GM19238 (cell line): ENCODE data around the gene CLTCL1.

Source experiments
- DNase-seq: peaks from one replicate; pipeline ENCODE4 v3.0.0; 2011; ENCODE audit warnings: low spot score; ENCODE audit not compliant: insufficient read length

The CLTCL1 gene

DNA sequence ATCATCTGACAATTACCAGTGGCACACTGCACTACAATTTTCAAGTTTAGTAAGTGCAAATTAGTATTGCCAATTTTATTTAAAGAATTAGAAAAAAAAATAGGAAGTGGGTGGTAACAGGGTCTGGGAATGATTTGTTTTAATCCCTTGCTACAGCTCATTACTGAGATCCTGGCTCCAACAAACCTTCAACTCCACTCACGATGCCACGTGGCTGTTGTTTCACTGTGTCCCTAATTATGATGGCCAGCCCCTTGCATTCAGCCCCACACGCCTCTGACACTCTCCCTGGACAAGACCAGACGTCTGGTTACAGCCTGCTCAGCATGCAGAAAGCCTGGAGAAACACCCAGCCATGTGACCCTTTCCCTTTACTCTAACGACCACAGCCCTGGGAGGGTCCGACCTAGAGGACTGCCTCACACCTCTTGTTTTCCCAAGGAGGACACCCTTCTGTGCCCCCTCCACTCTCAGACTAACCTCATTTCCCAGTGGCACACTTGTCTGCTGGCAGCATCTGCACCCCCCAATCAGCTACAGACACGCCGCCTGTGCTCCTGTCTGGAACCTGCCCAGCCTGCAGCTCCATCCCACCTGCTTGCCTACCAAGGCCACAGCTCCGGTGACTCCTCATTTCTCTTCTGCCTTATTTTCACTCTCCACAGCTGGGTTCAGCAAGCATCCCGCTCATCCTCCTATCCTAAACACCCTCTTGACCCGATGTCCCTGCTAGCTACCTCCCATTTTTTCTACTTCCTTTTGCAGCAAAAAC is 94.5 kb downstream of the CLTCL1 start:
- DNase-seq = no peak

DNA sequence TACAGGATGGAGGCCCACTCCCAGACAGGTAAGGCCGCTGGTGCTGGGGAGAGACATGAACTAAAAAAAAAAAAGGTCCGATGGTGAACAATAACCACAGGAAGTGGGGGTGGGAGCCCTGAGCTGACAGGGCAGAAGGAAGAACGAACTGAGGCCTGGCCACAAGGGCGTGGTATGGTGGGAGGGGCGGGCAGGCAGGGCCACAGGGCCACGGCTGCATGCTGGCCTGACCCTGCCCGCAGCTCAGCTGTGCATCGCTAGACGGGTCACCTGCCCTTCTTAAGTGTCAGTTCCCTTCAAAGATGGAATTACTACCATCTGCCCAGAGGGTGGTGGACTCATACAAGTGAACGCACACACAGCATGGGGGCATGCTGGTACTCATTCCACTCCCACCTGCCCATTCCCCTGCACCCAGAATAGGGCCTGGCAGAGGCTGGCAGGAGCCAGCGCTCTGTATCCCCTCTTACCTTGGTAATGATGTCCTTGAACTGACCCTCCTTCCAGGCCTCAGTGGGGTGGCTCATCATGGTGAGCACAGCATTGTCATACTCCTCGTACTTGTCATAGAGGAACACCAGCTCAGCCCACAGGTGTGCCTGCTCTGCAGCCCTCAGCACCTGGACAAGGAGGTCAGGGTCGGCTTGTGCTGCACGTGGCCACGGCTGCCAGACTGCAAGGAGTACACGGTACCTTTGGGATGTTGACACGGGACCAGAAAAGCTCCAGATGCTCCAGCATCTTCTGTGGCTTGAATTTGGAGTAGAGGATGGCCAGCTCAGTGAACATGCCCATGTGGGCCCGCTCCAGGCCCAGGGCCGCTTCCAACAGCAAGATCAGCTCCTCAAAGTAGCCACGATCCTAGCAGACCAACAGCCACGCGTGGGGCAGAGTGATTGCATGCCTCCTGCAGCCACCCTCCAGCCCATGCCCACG is 95.5 kb downstream of the CLTCL1 start:
- no peak for DNase-seq

DNA sequence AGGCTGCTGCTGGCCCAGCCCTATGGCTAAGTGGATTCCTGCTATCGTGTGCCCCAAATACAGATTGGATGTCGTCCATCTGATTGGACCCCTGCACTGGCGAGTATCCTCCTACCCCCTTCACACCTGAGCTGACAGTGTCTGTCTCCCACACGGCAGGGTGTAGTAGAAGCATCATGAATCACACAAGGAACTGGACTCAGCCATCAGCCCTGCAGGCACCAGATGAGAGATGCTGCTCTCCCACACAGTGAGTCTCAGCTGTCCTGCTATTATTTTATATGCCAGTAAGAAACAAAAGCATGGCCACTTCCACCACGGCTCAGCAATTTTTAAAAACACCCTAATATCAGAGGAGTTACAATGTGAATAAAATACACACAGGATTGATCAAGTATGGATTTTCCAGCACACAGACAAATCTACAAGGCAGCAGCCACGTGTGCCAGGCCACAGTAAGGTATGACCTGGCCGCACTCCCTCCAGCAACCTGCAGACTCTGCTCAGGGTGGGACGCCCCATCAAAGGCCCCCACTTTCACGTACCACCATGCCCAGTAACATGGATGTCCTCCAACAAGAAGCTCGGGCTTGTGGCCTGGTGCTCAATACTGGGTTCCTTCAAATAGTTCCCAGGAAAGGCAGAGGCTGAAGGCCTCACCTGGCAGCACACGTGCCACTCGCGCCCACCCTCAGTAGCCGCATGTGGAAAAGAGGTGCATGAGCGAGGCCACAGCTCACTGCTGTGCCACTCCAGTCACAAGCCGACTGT is 96.6 kb downstream of the CLTCL1 start:
- DNase-seq = no peak

DNA sequence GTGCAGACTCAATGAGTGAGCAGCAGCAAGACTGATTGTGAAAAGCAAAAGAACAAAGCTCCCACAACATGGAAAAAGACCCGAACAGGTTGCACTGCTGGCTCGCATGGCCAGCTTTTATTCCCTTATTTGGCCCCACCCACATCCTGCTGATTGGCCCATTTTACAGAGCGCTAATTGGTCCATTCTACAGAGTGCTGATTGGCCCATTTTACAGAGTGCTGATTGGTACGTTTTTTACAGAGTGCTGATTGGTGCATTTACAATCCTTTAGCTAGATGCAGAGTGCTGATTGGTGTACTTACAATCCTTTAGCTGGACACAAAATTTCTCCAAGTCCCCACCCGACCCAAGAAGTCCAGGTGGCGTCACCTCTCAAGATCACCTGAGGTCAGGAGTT is 97.6 kb downstream of the CLTCL1 start:
- no peak for DNase-seq

DNA sequence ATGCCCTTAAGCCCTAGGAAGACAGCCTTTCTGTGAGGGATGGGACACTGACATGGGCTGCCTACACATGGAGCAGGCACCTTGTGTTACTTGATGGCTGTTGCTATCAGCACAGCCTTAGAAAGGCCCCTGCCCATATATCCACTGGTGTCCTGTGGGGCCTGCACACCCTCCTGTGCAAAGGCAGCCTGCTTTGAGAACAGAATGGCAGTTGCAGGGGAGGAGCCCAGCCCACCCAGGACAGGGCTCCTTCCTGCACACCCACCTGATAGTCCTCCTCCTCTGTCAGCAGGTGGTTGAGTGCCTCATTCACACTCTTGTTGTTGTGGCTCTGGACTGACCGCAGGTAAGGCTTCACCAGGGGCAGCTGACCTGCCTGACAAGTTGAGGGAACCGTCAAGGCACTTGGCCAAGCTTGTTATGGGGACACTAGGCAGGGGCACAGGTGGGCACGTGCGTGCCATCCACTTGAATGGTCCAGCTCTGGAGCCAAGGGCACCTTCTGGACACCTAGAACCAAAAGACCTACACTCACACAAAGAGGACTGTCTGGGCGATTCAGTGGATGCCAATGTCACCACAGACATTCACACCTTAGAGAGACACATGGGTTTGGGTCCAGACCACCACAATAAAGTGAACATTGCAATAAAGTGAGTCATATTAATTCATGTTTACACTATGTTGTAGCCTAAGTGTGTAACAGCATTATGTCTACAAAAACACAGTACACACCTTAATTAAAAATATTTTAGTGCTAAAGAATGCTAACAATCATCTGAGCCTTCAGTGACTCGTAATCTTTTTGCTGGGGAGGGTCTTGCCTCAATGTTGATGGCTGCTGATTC is 103.6 kb downstream of the CLTCL1 start:
- no peak for DNase-seq

DNA sequence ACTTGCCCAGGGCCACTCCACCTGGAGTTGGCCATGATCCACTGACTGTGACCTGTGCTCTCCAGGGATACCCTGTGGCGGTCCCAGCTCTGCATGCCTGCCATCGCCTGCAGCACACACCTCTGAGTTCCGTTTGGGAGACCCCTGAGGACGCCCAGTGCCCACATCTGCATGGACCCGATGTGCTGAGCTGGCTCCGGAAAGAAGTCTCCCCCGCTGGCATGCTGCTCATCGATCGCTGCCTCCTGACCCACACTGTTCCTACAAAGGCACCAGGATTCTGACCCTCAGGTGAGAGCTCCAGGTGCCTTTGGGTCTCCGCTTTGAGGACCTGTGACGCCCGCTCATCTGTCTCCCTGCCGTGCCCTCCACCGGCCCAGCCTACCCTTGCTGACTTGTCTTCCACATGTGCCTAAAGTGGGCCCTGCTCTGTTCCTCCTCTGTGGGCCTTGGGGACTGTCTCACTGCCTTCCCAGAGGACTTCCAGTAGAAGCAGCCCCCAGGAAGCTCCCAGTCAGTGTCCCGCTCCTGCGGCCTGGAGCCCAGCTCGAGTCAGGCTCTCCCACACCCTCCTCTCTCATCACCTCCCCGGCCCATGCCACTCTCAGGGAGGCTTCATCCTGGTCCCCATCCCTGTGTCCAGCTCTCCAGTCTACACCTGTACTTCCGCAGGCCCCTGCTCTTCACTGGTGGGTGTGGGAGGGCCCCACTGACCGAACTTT is 107.1 kb downstream of the CLTCL1 start:
- DNase-seq = no peak

DNA sequence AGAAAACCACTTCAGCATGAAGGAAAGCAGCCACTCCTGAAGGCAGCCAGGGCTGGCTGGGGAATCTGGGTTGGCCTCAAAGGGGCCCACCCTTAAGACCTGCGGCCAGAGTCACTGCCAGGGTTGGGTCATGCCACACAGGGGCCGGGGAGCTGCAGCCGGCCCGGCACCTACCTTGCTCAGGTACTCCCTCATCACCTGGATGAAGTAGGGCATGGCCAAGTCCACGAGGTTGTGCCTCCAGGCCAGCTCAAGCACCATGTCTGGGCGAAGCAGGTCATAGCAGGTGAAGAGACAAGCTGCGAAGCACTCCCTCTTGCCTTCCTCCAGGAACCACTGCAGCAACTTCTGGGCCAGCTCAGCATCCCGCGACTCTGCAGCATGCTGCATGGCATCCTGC is 108.3 kb downstream of the CLTCL1 start:
- no peak for DNase-seq

DNA sequence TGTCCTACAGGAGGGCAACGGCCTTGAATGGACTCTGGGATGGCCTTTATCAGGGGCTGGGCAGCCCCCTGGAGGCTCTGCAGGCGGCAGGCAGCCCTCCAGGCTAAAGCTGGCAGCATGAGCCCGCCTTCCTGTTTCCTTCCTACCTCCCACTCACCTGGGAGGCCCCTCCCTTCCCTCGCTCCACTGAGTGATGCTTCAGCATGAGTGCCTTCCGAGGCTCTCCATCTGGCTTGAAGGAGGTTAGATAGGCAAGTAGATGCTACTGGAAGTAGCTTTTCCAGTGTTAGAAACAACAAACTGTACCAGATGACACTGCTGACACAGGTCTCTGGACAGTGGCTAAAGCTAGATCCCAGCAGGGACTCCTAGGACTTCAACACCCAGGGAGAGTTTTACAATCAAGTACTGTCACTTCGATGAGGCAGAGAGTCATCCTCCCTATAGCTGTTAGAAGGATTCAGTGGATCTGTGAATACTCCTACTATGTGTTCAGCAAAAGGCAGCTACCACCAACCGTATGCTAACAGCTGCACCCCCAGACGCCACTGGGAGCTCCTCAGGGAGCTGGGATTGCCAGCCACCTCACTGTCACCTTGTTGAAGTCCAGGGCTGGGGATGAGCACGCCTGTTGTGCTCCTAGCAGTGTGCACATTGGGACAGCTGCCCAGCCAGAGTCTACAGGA is 108.9 kb downstream of the CLTCL1 start:
- no peak for DNase-seq

DNA sequence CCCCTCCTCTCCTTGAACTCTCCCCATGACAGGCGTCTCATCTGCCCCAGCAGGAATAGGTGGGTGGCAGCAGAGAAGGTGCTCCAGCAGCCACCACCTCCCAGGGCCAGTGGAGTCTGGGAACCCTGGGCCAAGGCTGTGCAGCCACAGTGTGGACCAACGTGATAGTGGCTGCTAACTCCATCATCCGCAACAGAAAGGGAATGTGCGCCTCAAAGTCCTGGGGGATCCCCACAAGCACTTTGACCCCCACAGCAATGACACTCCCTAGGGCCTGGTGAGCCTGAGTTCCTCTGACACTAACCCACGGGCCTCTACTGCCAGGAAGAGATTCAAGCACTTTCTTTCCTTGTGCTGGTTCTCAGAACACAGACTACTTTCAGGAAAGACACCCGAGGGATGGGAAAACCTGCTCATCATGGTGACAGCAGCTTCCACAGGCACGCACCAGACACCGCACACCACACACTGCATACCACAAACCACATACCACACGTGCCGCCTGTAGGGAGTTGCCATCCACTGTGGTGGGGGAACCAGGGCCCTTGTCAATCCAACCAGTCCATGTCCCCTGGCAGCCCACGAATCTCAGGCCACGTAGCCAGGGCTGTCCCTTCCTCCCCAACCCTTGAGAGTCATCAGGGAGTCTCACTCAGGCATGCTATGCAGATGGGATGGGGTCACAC is 109.6 kb downstream of the CLTCL1 start:
- no peak for DNase-seq

DNA sequence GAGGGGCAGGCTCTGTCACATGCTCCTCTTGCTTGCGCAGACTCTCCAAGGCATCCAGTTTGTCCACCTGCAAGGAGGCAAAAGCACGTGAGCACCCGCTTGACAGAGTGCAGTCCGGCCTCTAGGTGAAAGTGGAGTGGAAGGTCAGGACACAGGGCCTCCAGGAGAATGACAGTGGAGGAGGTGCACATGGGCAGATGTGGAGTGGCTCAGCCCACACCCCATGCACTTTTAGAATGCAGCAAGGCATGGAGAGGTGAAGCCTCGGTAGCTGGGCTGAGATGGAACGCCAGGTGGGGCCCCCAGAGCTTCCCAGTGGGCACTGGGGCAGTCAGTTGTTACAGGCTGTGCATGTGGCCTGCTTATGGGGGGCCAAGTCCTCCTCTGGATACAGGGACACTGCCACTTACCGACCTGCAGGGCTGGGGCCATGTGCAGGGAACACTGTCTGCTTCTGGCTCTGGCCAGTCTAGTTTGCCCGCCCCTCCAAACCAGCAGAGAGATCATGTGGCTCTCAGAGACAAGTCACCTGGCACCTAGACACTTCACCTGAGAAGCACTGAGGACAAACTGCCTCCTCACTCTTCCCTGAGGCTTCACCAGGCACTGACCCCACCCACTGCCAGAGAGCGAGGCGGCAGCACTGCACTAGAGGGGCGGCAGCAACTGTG is 110.6 kb downstream of the CLTCL1 start:
- no peak for DNase-seq

DNA sequence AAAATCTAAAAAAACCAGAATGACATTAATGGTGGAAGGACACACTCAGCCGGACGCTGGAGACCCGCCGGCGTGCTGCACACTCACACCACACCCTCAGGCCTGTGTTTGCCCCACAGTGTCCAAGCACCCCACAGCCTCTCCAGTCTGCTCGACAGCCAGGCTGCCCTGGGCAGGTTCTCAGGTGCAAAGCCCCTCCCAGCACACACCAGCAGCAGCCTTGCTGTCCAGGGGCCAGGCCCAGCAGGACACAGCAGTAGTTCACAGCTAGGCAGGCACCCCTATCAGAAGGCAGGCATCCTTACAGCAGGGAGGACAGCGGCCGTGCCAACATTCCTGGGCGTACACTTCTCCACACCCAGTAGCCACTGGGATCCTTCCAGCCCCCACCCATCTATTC is 111.3 kb downstream of the CLTCL1 start:
- no peak for DNase-seq

DNA sequence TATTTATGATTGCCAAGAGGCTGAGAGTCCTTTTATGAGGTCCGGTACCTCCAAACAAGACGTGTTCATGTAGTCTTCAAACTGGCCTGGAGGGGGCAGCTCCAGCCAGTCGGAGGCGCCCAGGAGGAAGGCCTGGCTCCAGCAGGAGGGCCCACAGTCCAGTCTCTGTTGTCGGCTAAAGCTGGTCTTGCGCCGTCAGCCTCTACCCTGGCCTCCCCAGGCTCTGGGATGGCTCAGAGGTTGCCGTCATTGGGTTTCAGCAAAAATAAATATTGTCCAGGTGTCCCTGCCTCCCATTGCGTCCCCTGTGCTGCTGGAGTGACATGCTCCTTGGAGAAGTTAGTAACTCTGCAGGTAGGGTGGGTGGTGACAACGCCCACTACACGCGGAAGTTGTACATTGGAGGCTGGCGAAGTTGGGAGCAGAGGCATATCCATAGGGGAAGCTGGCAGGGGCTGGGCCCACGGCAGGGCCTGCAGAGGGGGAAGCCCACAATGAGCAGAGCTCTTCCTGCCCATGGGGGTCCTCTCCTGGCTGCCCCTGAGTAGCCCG is 111.9 kb downstream of the CLTCL1 start:
- DNase-seq = peak; percentile 72

DNA sequence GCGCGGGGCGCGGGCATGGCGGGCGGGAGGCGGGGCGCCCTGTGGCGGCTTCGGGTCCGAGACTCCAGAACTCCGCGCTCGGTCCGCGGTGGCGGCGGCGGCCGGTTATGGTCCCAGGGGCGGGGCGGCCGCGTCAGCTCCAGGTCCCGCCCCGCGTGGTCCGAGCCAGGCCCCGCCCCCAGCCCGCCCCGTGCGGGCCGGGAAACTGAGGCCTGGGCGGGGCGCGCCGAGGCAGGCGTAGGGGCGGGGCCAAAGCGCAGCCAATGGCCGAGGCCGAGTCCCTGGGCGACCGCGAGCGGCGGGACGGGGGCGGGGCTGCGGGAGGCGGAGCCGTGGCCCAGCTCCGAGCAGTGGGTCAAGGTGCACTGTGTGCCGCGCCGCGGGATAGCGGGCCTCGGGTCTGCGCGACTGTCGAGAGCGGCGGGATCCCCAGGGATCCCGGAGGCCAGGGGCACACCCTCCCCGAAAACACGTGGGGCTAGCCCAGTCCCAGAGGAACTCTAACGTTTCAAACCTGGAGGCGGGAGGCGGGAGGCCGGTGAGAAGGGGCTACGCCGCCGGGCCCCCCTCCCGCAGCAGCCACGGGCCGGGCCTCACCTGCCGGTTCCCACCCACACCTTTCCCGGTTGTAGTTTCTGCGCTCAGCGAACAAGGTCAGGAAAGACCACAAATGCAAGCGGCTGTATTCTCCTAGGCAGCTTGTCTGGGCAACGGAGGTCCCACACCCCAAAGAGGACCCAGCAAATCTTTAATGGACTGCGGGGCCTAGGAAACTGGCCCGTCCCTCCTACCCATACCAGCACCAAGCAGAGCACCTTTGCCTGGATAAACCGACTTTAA is 112.6 kb downstream of the CLTCL1 start, which contains the start of gene SLC25A1:
SLC25A1 (minus strand) TSS at position 80 of the 840 bp plus-strand sequence; CDS start at position 17, 63 bp downstream.
- DNase-seq = peak; percentile 93

DNA sequence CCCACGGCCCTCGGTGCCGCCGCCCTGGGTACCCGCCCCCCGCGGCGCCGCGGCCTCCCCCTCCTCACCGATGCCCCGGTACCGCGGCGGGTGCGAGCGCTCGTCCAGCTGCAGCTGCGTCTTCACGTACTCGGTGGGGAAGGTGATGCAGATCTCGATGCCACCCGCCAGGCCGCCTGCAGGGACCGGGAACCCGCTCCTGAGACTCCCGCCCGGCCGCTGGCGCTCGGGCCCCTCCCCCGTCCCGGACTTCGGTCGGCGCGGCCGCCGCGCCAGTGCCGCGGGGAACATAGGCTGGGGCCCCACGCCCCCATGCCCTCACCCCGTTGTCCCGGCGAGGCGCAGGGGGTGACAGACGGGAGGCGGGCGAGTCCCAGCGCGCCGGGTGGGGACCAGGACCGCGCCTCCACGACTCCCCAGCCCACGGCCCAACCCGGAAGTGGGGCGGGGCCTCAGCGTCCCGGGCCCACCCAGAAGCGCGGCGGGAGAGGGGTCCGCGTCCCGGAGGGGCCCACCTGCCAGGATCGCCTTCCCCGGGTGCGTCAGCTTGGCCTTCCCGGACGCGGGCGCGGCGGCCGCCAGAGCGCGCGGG is 113.4 kb downstream of the CLTCL1 start:
- peak; percentile 60 for DNase-seq

DNA sequence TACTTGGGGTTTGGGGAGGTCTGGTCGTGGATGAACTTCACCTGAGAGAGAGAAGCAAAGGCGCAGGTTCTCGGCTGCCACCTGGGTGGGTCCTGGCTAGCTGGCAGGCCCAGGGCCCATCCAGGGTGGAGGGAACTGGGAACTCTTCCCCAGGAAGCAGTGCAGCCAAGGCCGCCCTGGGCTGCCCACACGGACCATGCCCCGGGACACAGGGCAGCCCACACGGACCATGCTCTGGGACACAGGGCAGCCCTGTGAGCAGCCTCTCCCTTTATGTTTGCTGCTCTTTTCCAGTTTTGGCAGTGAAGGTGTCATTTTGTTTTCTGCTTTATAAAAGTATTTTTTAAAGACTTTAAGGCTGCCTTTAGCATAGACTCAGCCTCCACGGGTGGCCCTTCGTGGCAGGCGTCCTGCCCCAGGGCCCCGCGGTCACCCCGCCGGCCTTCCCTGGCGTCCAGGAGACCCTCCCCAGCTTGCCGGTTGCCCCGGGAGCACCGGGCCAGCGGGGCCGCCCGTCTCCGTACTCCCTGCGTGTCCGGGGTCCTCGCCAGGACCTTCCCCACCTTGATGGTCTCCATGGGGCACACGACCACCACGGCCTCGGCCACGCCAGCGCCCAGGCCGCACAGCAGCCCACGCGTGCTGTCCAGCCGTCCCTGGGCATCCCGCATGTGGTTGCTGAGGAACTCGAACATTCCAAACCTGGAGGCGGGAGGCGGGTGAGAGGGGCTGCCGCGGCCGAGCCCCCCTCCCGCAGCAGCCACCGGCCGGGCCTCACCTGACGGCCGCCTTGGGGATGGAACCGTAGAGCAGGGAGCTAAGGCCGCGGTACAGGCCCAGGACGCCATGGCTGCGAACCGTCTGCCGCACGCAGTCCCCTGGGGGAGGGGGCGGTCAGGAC is 114.1 kb downstream of the CLTCL1 start:
- DNase-seq = no peak

DNA sequence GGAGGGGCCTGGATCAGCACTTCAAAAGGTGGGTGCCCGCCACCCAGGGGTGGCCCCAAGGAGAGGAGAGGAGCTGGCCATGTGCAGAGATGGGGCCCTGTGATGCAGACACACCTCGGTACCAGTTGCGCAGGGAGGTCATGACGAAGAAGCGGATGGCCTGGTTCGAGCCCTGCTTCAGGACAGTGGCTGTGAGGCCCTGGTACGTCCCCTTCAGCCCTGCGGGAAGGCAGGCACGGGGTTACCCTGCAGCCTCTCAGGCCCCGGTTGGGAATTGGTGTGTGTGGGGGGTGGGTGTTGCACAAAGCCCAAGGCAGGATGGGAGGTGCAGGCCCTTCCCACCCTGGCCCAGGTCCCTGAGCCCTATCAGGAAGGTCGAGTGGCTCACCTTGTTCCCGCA is 114.8 kb downstream of the CLTCL1 start:
- no peak for DNase-seq
